HepG2 (cell line): ENCODE data around the gene ABCC1. TPM values are rescaled to one million over a fixed set of nuclear protein-coding genes. Genes with fewer than 3 reads are reported as not detected.

Source experiments
- ATAC-seq: fragments of 200-7000 bp; cut with Tn5 transposase; 3 replicates; pipeline ENCODE4 v1.9.1; 2020; ENCODE audit warnings: mild to moderate bottlenecking, moderate library complexity
- BruUV-seq: library from RNA; stranded (reverse); fragments of 400-500 nt; replicated peaks from 2 replicates; lab custom pipeline; 2021; lab: Mats Ljungman, UMichigan
- CTCF ChIA-PET: fragments of 300-600 bp; formaldehyde crosslinking; extraction: SDS; loops from one replicate; lab custom pipeline; 2021; ENCODE audit warnings: low total read pairs, inconsistent platforms, low intra/inter-chr PET ratio; lab: Yijun Ruan, JAX
- POLR2A ChIA-PET: fragments of 350-600 bp; sonication (Branson Sonifier 250); formaldehyde crosslinking; loops from one replicate; lab custom pipeline; 2020; ENCODE audit warnings: antibody characterized with exemption, inconsistent platforms; lab: Yijun Ruan, JAX
- DNase-seq: peaks from one replicate; pipeline ENCODE4 v3.0.0-alpha.2; 2015; ENCODE audit warnings: low spot score
- FAIRE-seq: peaks from 3 replicates; lab custom pipeline; 2011; peaks lifted over from hg19 to GRCh38; lab: Jason Lieb, UNC
- H2AFZ ChIP-seq: one replicate; pipeline ENCODE4 v1.6.1; 2011; ENCODE audit warnings: low read length, inconsistent platforms
- H3K27ac ChIP-seq: fragments of 300-600 bp; 3 replicates; pipeline ENCODE4 v1.8.0; 2011; ENCODE audit warnings: mixed run types, mild to moderate bottlenecking, mixed read lengths, low read length, inconsistent platforms; ENCODE audit not compliant: insufficient read depth; ENCODE audit errors: extremely low read length
- H3K27me3 ChIP-seq, 2 experiments: fragments of 200-600 bp in 1 of 2; 2 replicates in 1 of 2; 3 replicates in 1 of 2; pipeline versions ENCODE4 v1.6.0 to v1.8.0; 2011; ENCODE audit warnings: low read length in 2 of 2, mild to moderate bottlenecking in 2 of 2, moderate library complexity in 2 of 2, inconsistent platforms in 1 of 2; ENCODE audit not compliant: insufficient read depth in 2 of 2, control insufficient read depth in 1 of 2
- H3K36me3 ChIP-seq, 2 experiments: fragments of 200-600 bp in 1 of 2; replicated peaks in 1 of 2; 2 replicates in 1 of 2; 3 replicates in 1 of 2; pipeline versions ENCODE4 v1.5.1 to v1.8.0; 2011; ENCODE audit warnings: low read length in 2 of 2, inconsistent platforms in 1 of 2; ENCODE audit not compliant: insufficient read depth in 2 of 2, control insufficient read depth in 1 of 2
- H3K4me1 ChIP-seq: 2 replicates; pipeline ENCODE4 v1.5.1; 2012; ENCODE audit warnings: low read length, inconsistent platforms; ENCODE audit not compliant: insufficient read depth
- H3K4me2 ChIP-seq: 2 replicates; pipeline ENCODE4 v1.6.0; 2011; ENCODE audit warnings: low read depth, low read length, inconsistent platforms
- H3K4me3 ChIP-seq, 3 experiments: fragments of 200-600 bp in 1 of 3; sonication (generic), shearing (Covaris generic) in 1 of 3; replicated peaks in 1 of 3; 2 replicates each; pipeline ENCODE4 v1.5.1; 2011 to 2016; ENCODE audit warnings: low read length in 3 of 3, inconsistent platforms in 2 of 3, low read depth in 2 of 3, mild to moderate bottlenecking in 2 of 3, control low read depth in 1 of 3, mixed read lengths in 1 of 3; ENCODE audit not compliant: insufficient read depth in 1 of 3
- H3K79me2 ChIP-seq: one replicate; pipeline ENCODE4 v1.6.1; 2011; ENCODE audit warnings: low read length, inconsistent platforms; ENCODE audit not compliant: insufficient read depth
- H3K9ac ChIP-seq: 2 replicates; pipeline ENCODE4 v1.6.0; 2011; ENCODE audit warnings: mild to moderate bottlenecking, low read depth, low read length, inconsistent platforms; ENCODE audit not compliant: insufficient read depth
- H3K9me3 ChIP-seq: 2 replicates; pipeline ENCODE4 v1.5.1; 2012; ENCODE audit warnings: mild to moderate bottlenecking, low read length
- H4K20me1 ChIP-seq: 2 replicates; pipeline ENCODE4 v1.6.0; 2011; ENCODE audit warnings: inconsistent platforms, mild to moderate bottlenecking, low read length, moderate library complexity; ENCODE audit not compliant: insufficient read depth
- FLYWCH1 ChIP-seq: sonication (generic); formaldehyde crosslinking; IDR thresholded peaks from 2 replicates; pipeline ENCODE4 v1.8.1; 2023; ENCODE audit warnings: mild to moderate bottlenecking, missing genetic modification reagents
- HCFC1 ChIP-seq: fragments of 150-350 bp; IDR thresholded peaks from 2 replicates; pipeline ENCODE4 v1.6.1; 2014; ENCODE audit warnings: low read depth, low read length
- KLF13 ChIP-seq: sonication (generic); formaldehyde crosslinking; IDR thresholded peaks from 2 replicates; pipeline ENCODE4 v1.4.0; 2020; ENCODE audit warnings: mild to moderate bottlenecking, missing genetic modification reagents
- KLF15 ChIP-seq: sonication (generic); formaldehyde crosslinking; IDR thresholded peaks from 2 replicates; pipeline ENCODE4 v1.8.1; 2023; ENCODE audit warnings: borderline replicate concordance, mild to moderate bottlenecking, inconsistent platforms, missing genetic modification reagents, mixed read lengths
- MTF2 ChIP-seq: sonication (generic); formaldehyde crosslinking; IDR thresholded peaks from 2 replicates; pipeline ENCODE4 v1.5.0; 2020; ENCODE audit warnings: missing genetic modification reagents, borderline replicate concordance
- NCOA5 ChIP-seq: sonication (generic); formaldehyde crosslinking; IDR thresholded peaks from 2 replicates; pipeline ENCODE4 v1.4.0; 2020; ENCODE audit warnings: missing genetic modification reagents
- RARG ChIP-seq: sonication (generic); formaldehyde crosslinking; IDR thresholded peaks from 2 replicates; pipeline ENCODE4 v1.4.0; 2020; ENCODE audit warnings: low read depth, mild to moderate bottlenecking, missing genetic modification reagents
- SRSF1 ChIP-seq: fragments of 200-400 bp; formaldehyde crosslinking; optimal IDR thresholded peaks from 2 replicates; pipeline ENCODE3; 2017; ENCODE audit warnings: mild to moderate bottlenecking, low read depth, low read length, moderate library complexity
- ZNF205 ChIP-seq: IDR thresholded peaks from 2 replicates; pipeline ENCODE4 v1.6.1; 2018; ENCODE audit warnings: missing biosample characterization, missing genetic modification reagents
- ZNF703 ChIP-seq: sonication (generic); formaldehyde crosslinking; IDR thresholded peaks from 2 replicates; pipeline ENCODE4 v1.5.1; 2020; ENCODE audit warnings: missing genetic modification reagents, mild to moderate bottlenecking, moderate library complexity, borderline replicate concordance
- ZNF782 ChIP-seq: sonication (generic); formaldehyde crosslinking; IDR thresholded peaks from 2 replicates; pipeline ENCODE4 v1.4.0; 2020; ENCODE audit warnings: missing genetic modification reagents, mild to moderate bottlenecking, borderline replicate concordance
- WGBS: methylation state at CpG from one replicate; pipeline ENCODE4 v1.1.6; 2017; ENCODE audit warnings: low lambda C conversion rate; 5-methylcytosine and 5-hydroxymethylcytosine counted together
- in situ Hi-C: cut with HindIII; loops from 2 replicates; pipeline ENCODE4 v1.10.0; 2017; ENCODE audit warnings: low pct_unique_long_range_greater_than_20kb; ENCODE audit not compliant: extremely low pct_ligation_motif_present
- intact Hi-C: fragments of 100-400 bp; cut with micrococcal nuclease; formaldehyde crosslinking; loops from one replicate; pipeline ENCODE4 v1.10.0; 2022; ENCODE audit not compliant: unreplicated experiment
- polyA plus RNA-seq, 8 experiments: library from polyadenylated mRNA; depleted of rRNA in 3 of 8; stranded (reverse) in 7 of 8; unstranded in 1 of 8; fragments of >200 nt; fragmentation: Illumina TruSeq in 4 of 8; extraction: Trizol in 4 of 8; gene quantifications; 2 replicates each; pipeline versions ENCODE4 v1.2.1 to v1.2.3, GENCODE V29; 2011 to 2016; ENCODE audit warnings: low read depth in 4 of 8, missing spikeins in 1 of 8, mixed read lengths in 1 of 8; ENCODE audit not compliant: insufficient read depth in 1 of 8
- total RNA-seq, 5 experiments: library from RNA; depleted of rRNA; stranded (reverse); fragments of >200 nt; fragmentation: Illumina TruSeq; extraction: Trizol; gene quantifications; 2 replicates each; pipeline ENCODE4 v1.2.3, GENCODE V29; 2016; ENCODE audit warnings: low read depth in 1 of 5
- TF ChIP-seq, protein P1 (sequence below): sonication (generic); formaldehyde crosslinking; IDR thresholded peaks from 2 replicates; pipeline ENCODE4 v1.4.0; 2020; ENCODE audit warnings: mild to moderate bottlenecking, missing genetic modification reagents
- TF ChIP-seq, protein P2 (sequence below): sonication (generic); formaldehyde crosslinking; conservative IDR thresholded peaks from 2 replicates; pipeline ENCODE4 v1.8.0; 2022; ENCODE audit warnings: low read depth, missing genetic modification reagents

The ABCC1 gene
- total and polyA plus RNA-seq, 2 of the 13 experiments (the other 11 are each of a cell fraction or from before 2014, with no cell fraction given) = 13.0 to 30.6 TPM

DNA sequence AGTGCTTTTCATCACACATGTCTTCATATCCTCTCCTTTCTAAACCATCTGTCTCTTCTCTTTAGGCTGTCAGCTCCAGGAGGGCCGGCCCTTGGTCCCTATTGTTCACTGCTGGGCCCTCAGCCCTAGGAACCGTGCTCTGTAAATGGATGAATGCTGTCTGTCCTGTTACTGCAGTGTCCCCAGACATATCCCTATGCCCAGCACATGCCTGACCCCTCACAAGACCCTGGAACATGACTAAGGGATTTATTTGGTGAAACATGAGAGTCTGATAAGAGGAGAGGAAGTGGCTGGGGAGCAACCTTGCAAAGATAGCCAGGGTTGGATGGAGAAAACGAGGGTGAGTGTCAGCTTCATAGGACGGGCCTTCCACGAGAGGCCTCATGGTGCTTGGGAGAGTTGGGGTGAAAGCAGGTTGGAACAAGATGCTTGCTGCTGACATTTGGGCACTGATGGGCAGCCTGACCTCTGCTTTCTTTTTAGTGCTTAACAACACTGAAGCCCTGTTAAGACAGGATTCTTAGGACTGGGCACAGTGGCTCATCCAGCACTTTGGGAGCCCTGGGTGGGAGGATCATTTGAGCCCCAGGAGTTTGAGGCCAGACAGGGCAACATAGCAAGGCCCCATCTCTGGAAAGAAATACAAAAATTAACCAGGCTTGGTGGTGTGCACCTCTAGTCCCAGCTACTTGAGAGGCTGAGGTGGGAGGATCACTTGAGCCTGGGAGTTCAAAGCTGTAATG, 39.0 kb downstream of the ABCC1 start (continued):
- TF ChIP-seq, protein P1, sequence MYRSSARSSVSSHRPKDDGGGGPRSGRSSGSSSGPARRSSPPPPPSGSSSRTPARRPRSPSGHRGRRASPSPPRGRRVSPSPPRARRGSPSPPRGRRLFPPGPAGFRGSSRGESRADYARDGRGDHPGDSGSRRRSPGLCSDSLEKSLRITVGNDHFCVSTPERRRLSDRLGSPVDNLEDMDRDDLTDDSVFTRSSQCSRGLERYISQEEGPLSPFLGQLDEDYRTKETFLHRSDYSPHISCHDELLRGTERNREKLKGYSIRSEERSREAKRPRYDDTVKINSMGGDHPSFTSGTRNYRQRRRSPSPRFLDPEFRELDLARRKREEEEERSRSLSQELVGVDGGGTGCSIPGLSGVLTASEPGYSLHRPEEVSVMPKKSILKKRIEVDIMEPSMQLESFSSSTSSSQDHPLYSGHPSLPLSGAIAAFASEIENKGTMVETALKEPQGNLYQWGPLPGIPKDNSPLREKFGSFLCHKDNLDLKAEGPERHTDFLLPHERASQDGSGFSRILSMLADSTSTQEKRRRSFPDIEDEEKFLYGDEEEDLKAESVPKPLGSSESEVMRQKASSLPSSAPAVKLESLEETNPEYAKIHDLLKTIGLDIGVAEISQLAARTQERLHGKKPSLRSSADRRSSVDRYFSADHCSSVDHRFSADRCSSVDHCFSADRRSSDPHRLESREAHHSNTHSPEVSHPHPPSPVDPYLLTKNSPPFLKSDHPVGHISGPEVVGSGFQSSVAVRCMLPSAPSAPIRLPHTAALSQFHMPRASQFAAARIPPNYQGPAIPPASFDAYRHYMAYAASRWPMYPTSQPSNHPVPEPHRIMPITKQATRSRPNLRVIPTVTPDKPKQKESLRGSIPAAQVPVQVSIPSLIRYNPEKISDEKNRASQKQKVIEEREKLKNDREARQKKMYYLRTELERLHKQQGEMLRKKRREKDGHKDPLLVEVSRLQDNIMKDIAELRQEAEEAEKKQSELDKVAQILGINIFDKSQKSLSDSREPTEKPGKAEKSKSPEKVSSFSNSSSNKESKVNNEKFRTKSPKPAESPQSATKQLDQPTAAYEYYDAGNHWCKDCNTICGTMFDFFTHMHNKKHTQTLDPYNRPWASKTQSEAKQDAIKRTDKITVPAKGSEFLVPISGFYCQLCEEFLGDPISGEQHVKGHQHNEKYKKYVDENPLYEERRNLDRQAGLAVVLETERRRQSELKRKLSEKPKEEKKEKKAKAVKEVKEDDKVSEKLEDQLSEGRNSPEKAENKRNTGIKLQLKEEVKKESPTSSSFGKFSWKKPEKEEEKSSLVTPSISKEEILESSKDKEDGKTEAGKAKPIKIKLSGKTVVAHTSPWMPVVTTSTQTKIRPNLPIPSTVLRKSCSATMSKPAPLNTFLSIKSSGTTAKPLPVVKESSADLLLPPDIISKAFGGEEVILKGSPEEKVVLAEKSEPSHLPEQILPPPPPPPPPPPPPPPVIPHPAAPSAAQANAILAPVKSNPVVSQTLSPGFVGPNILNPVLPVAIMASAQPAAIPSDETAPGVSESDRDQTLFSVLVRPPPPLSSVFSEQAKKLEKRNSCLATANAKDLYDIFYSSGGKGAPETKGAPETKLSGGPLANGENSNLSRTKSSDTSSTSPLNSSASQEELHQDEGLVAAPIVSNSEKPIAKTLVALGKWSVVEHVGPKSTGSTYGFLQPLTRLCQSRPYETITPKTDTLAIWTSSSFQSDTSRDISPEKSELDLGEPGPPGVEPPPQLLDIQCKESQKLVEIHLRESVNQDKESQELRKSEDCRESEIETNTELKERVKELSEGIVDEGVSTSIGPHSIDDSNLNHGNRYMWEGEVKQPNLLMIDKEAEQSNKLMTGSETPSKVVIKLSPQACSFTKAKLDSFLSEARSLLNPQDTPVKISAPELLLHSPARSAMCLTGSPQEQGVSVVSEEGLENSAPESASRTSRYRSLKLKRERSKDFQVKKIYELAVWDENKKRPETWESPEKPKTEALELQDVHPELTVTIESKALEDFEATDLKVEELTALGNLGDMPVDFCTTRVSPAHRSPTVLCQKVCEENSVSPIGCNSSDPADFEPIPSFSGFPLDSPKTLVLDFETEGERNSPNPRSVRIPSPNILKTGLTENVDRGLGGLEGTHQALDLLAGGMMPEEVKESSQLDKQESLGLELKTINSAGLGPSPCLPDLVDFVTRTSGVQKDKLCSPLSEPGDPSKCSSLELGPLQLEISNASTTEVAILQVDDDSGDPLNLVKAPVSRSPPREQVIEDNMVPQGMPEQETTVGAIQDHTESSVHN (CRISPR knock-in tag) = no peak
- TF ChIP-seq KLF13 (CRISPR knock-in tag) = no peak
- TF ChIP-seq, all 625 proteins: peak for 2

DNA sequence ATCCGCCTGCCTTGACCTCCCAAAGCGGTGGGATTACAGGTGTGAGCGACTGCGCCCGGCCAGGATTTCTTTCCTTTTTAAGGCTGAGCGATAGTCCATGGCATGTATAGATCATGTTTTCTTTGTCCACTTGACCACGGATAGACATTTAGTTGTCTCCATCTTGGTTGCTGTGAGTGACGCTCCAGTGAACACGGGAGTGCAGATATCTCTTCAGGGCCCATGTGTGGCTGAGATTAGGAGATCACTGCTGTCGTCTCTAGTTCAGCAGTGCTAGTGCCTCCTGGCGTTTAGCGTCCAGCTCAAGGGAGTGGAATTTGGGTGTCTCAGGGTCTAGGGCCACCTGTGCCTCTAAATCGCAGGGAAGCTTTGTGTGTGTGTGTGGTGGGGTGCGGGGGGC, 41.5 kb downstream of the ABCC1 start:
- Histone ChIP-seq H2AFZ (no peak overlapping the region), H3K79me2 (peaks cover 46% of the 10 kb centered on the region), H3K36me3 (peaks cover 10 to 29% of the 10 kb centered on the region in 2 experiments; a peak in 4 of 5 replicates), H3K4me3 (no peak overlapping the region), H3K9me3 (no peaks in the 10 kb centered on the region), H3K27ac (no peak overlapping the region), H3K27me3 (no peaks in the 10 kb centered on the region), H3K4me1 (peaks cover 12% of the 10 kb centered on the region), H3K4me2 (no peak overlapping the region), H3K9ac (no peak overlapping the region), H4K20me1 (peaks cover 41% of the 10 kb centered on the region)
- POLR2A ChIA-PET = no interaction called here
- CTCF ChIA-PET = no interaction called here
- BruUV-seq = no TSS peak
- 96% methylated on average over 14 of the region's 14 CpGs for WGBS
- in situ Hi-C loops = no loop called here
- intact Hi-C loops = no loop called here
- ATAC-seq (no peak), DNase-seq (no peak), FAIRE-seq (no peak)
- TF ChIP-seq ZNF782 = no peak
- no peak for TF ChIP-seq SRSF1
- TF ChIP-seq, protein P2, sequence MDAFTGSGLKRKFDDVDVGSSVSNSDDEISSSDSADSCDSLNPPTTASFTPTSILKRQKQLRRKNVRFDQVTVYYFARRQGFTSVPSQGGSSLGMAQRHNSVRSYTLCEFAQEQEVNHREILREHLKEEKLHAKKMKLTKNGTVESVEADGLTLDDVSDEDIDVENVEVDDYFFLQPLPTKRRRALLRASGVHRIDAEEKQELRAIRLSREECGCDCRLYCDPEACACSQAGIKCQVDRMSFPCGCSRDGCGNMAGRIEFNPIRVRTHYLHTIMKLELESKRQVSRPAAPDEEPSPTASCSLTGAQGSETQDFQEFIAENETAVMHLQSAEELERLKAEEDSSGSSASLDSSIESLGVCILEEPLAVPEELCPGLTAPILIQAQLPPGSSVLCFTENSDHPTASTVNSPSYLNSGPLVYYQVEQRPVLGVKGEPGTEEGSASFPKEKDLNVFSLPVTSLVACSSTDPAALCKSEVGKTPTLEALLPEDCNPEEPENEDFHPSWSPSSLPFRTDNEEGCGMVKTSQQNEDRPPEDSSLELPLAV (CRISPR knock-in tag) = no peak
- TF ChIP-seq FLYWCH1 (CRISPR knock-in tag) = no peak
- TF ChIP-seq ZNF205 = no peak
- no peak for TF ChIP-seq RARG
- no peak for TF ChIP-seq HCFC1
- TF ChIP-seq KLF15 (CRISPR knock-in tag) = no peak
- TF ChIP-seq MTF2 = no peak
- no peak for TF ChIP-seq ZNF703 (CRISPR knock-in tag)
- no peak for TF ChIP-seq NCOA5 (CRISPR knock-in tag)
